NAMALWA (cell line): ENCODE data around the gene ASIC2.

Source experiments
- DNase-seq: peaks from one replicate; pipeline ENCODE4 v3.0.0-alpha.2; 2015; ENCODE audit warnings: low spot score

ASIC2 gene

GRCh38 chr17:33242375-33243124, 50.5 kb downstream of the ASIC2 start:
- no peak for DNase-seq

- DNase-seq, result no peak
Observed at GRCh38 chr17:33241390-33241789, 51.7 kb downstream of the ASIC2 start.

GRCh38 chr17:33240362-33240761, 52.7 kb downstream of the ASIC2 start:
- DNase-seq, result no peak

- DNase-seq, result no peak
Observed at GRCh38 chr17:33239702-33240101, 53.4 kb downstream of the ASIC2 start.

GRCh38 chr17:33234930-33235685, 58.0 kb downstream of the ASIC2 start:
- DNase-seq, result no peak

GRCh38 chr17:33234233-33234632, 58.9 kb downstream of the ASIC2 start:
- DNase-seq, result no peak

- no peak for DNase-seq
Observed at GRCh38 chr17:33233811-33234177, 59.3 kb downstream of the ASIC2 start.

- no peak for DNase-seq
Observed at GRCh38 chr17:33229499-33229898, 63.6 kb downstream of the ASIC2 start.

- DNase-seq, result no peak
Observed at GRCh38 chr17:33229028-33229427, 64.1 kb downstream of the ASIC2 start.

- DNase-seq, result no peak
Observed at GRCh38 chr17:33228548-33228947, 64.5 kb downstream of the ASIC2 start.

GRCh38 chr17:33227911-33228310, 65.2 kb downstream of the ASIC2 start:
- DNase-seq, result no peak

- no peak for DNase-seq
Observed at GRCh38 chr17:33225994-33226393, 67.1 kb downstream of the ASIC2 start.

- no peak for DNase-seq
Observed at GRCh38 chr17:33225509-33225908, 67.6 kb downstream of the ASIC2 start.

GRCh38 chr17:33220036-33220435, 73.1 kb downstream of the ASIC2 start:
- no peak for DNase-seq

- DNase-seq, result no peak
Observed at GRCh38 chr17:33218698-33219601, 74.1 kb downstream of the ASIC2 start.

- no peak for DNase-seq
Observed at GRCh38 chr17:33217891-33218290, 75.2 kb downstream of the ASIC2 start.

- DNase-seq, result no peak
Observed at GRCh38 chr17:33214996-33215395, 78.1 kb downstream of the ASIC2 start.

- no peak for DNase-seq
Observed at GRCh38 chr17:33210285-33210684, 82.8 kb downstream of the ASIC2 start.

GRCh38 chr17:33209671-33210070, 83.4 kb downstream of the ASIC2 start:
- DNase-seq, result no peak

- DNase-seq, result no peak
Observed at GRCh38 chr17:33207231-33207630, 85.9 kb downstream of the ASIC2 start.

- no peak for DNase-seq
Observed at GRCh38 chr17:33205552-33205951, 87.5 kb downstream of the ASIC2 start.

GRCh38 chr17:33204701-33205100, 88.4 kb downstream of the ASIC2 start:
- DNase-seq, result no peak

GRCh38 chr17:33204156-33204555, 88.9 kb downstream of the ASIC2 start:
- no peak for DNase-seq
